ENCODE results near the gene ARL8B. TPM values are rescaled to one million over a fixed set of nuclear protein-coding genes. Genes with fewer than 3 reads are reported as not detected.
"Not testable (repeated sequence)": the region's sequence is repeated elsewhere in the genome, so short reads cannot be mapped to it uniquely, and the experiment has no call there.

Gene ARL8B
- total RNA-seq = 10 to 100 TPM; 55.4 to 58.5 TPM

DNA sequence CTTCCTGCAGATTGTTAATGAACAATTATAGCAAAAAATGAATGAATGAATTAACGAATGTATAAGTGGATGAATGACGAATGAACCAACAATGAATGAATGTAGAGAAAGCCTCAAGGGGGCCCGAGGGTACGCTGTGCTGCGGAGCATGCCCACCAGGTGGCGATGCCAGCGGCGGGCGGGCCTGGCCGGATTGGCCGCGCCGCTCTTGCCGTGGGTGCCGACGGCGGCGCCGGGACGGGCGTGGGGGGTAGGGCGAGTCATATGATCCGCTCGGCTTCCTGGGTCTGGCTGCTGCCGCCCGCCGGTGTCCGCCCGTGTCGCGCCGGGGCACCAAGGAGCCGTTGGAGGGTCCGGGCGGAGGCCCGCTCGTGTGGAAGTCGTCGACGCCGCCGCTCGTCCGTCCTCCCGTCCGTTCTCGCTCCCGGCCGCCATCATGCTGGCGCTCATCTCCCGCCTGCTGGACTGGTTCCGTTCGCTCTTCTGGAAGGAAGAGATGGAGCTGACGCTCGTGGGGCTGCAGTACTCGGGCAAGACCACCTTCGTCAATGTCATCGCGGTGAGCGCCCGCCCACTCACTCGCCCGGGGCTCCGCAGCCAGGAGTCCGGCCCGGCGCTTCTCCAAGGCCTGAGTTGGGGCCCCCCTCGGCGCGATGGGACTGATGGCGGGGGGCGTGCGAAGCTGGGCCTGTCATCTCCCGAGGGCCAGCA lies at the start of gene ARL8B:
ARL8B (plus strand) TSS at position 263 of the 711 bp plus-strand sequence; CDS start at position 437, 174 bp downstream.
- intact Hi-C loops (cut with micrococcal nuclease) = loop anchor here (1.0 to 10.0 kb wide), 9 partner anchors 14 to 1945 kb away; partner anchors contain the start of genes CRBN, EDEM1, ITPR1 and SETMAR
- Mint-ChIP-seq H3K4me1 (ENCODE audit: low read depth) (peaks cover 41% of the 10 kb centered on the region), H3K27ac (peak within 1 kb of the TSS; percentile 92), H3K4me3 (peak within 1 kb of the TSS; percentile 85), H3K27me3 (no peaks in the 10 kb centered on the region), H3K9me3 (no peaks in the 10 kb centered on the region), H3K36me3 (peaks cover 8% of the 10 kb centered on the region)
- peak; percentile 95 for DNase-seq
- POLR2A ChIA-PET = interaction anchor here (1.2 to 4.9 kb wide), 10 partner anchors 31 to 287 kb away, joined by 3 to 119 read pairs (median 4); partner anchors contain the start of genes BHLHE40 and EDEM1
- CTCF ChIA-PET = interaction anchor here (0.7 to 2.8 kb wide), 17 partner anchors 10 to 649 kb away, joined by 3 to 18 read pairs (median 4); partner anchors contain the start of gene EDEM1

- no peaks in the 10 kb centered on the region for H3K27me3 Mint-ChIP-seq
- DNase-seq = no peak
- no peaks in the 10 kb centered on the region for H3K4me1 Mint-ChIP-seq (ENCODE audit: low read depth)
- no peak overlapping the region for H3K4me3 Mint-ChIP-seq
- ChIA-PET POLR2A (no interaction called here), CTCF (interaction anchor here (1.1 kb wide), 1 partner anchor 362 kb away, joined by 3 read pairs; no protein-coding TSS in a partner anchor)
- no peaks in the 10 kb centered on the region for H3K9me3 Mint-ChIP-seq
- H3K27ac Mint-ChIP-seq = no peak overlapping the region
- intact Hi-C loops (cut with micrococcal nuclease) = no loop called here
- no peaks in the 10 kb centered on the region for H3K36me3 Mint-ChIP-seq
Observed at GRCh38 chr3:5073374-5074085, 48.6 kb upstream of the ARL8B start.

DNA sequence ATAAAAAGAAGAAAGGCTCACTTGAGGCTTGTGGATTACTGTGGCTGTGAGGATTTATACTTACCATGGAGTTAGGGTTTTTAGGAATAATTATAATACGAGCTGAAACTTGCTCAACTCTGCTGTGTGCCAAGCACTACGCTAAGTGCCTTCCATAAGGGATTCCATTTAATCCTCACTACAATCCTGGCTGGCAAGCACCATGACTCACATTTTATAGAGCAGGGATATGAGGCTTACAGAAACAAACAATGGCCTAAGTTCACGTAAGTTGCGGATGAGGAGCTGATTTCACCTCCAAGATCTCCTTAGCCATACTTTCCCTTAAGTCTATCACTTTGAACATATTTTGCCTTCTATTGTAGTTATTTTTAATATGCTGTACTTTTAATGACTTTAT lies 43.9 kb upstream of the ARL8B start:
- Mint-ChIP-seq H3K4me1 (ENCODE audit: low read depth) (no peaks in the 10 kb centered on the region), H3K27ac (no peak overlapping the region), H3K27me3 (peaks cover 2% of the 10 kb centered on the region), H3K36me3 (no peaks in the 10 kb centered on the region), H3K9me3 (no peaks in the 10 kb centered on the region), H3K4me3 (no peak overlapping the region)
- no peak for DNase-seq
- POLR2A ChIA-PET = no interaction called here
- CTCF ChIA-PET = interaction anchor here (0.5 kb wide), 1 partner anchor 429 kb away, joined by 3 read pairs; no protein-coding TSS in a partner anchor
- intact Hi-C loops (cut with micrococcal nuclease) = no loop called here

DNA sequence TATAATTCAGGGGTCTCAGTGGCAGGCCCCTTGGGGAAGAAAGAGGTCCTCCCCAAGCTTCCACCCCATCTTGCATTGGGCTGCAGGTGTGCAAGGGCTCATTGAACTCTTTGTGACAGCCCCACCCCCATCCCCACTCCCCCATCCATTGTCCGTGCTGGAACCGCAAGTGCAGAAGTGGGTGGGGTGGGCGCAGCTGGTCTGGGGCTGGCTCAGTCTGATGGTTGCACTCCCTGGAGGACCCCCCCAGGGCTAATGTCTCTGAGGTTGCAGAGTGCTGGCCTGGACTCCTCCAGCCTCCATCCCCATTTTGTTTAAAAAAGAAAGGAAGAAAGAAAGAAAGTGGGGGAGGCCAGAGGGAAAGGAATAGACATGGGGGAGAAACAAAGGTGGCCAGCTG lies 42.3 kb upstream of the ARL8B start:
- peaks cover 2% of the 10 kb centered on the region for H3K27me3 Mint-ChIP-seq
- H3K9me3 Mint-ChIP-seq = no peaks in the 10 kb centered on the region
- no peak overlapping the region for H3K27ac Mint-ChIP-seq
- intact Hi-C loops (cut with micrococcal nuclease) = no loop called here
- ChIA-PET POLR2A (no interaction called here), CTCF (interaction anchor here (1.5 kb wide), 1 partner anchor 368 kb away, joined by 4 read pairs; no protein-coding TSS in a partner anchor)
- H3K4me3 Mint-ChIP-seq = no peak overlapping the region
- no peaks in the 10 kb centered on the region for H3K4me1 Mint-ChIP-seq (ENCODE audit: low read depth)
- no peaks in the 10 kb centered on the region for H3K36me3 Mint-ChIP-seq
- DNase-seq = no peak

GRCh38 chr3:5080779-5081550 lies 41.1 kb upstream of the ARL8B start:
- Mint-ChIP-seq H3K27me3 (peaks cover 2% of the 10 kb centered on the region), H3K4me1 (ENCODE audit: low read depth) (no peaks in the 10 kb centered on the region), H3K4me3 (no peak overlapping the region), H3K36me3 (no peaks in the 10 kb centered on the region), H3K27ac (no peak overlapping the region), H3K9me3 (no peaks in the 10 kb centered on the region)
- intact Hi-C loops (cut with micrococcal nuclease) = no loop called here
- POLR2A ChIA-PET = no interaction called here
- CTCF ChIA-PET = interaction anchor here (1.5 kb wide), 1 partner anchor 369 kb away, joined by 4 read pairs; no protein-coding TSS in a partner anchor
- DNase-seq = no peak

DNA sequence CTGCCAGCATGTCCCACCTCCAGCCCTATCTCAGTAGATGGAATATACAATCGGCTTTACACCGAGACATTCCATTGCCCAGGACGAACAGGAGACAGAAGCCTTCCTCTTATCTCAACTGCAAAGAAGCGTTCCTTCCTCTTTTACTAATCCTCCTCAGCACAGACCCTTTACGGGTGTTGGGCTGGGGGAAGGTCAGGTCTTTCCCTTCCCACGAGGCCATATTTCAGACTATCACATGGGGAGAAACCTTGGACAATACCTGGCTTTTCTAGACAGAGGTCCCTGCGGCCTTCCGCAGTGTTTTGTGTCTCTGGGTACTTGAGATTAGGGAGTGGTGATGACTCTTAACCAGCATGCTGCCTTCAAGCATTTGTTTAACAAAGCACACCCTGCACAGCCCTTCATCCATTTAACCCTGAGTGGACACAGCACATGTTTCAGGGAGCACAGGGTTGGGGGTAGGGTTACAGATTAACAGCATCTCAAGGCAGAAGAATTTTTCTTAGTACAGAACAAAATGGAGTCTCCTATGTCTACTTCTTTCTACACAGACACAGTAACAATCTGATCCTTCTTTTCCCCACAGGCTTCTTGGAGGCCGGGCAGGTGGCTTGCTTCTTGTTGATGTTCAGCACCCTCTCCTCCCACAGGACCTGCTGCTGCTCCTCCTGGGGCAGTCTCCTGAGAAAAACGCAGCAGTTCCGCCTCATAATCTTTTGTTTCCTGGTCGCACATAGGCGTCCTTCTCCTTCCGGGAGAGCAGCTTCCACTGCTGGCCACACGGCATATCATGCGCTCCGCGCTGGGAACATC lies 39.9 kb upstream of the ARL8B start:
- H3K27ac Mint-ChIP-seq; H3K4me3 Mint-ChIP-seq; DNase-seq; CTCF ChIA-PET; H3K9me3 Mint-ChIP-seq; intact Hi-C loops (cut with micrococcal nuclease); H3K36me3 Mint-ChIP-seq; H3K27me3 Mint-ChIP-seq; POLR2A ChIA-PET; H3K4me1 Mint-ChIP-seq (ENCODE audit: low read depth): not testable (repeated sequence)

- intact Hi-C loops (cut with micrococcal nuclease) = no loop called here
- H3K27ac Mint-ChIP-seq = no peak overlapping the region
- H3K9me3 Mint-ChIP-seq = no peaks in the 10 kb centered on the region
- H3K36me3 Mint-ChIP-seq = no peaks in the 10 kb centered on the region
- H3K27me3 Mint-ChIP-seq = peaks cover 2% of the 10 kb centered on the region
- DNase-seq = no peak
- CTCF ChIA-PET = no interaction called here
- H3K4me1 Mint-ChIP-seq (ENCODE audit: low read depth) = no peaks in the 10 kb centered on the region
- H3K4me3 Mint-ChIP-seq = no peak overlapping the region
- POLR2A ChIA-PET = no interaction called here
Observed at GRCh38 chr3:5082789-5083115, 39.3 kb upstream of the ARL8B start.

- no peaks in the 10 kb centered on the region for H3K4me1 Mint-ChIP-seq (ENCODE audit: low read depth)
- DNase-seq = no peak
- intact Hi-C loops (cut with micrococcal nuclease) = no loop called here
- peaks cover 2% of the 10 kb centered on the region for H3K27me3 Mint-ChIP-seq
- H3K4me3 Mint-ChIP-seq = no peak overlapping the region
- POLR2A ChIA-PET = no interaction called here
- CTCF ChIA-PET = no interaction called here
- H3K9me3 Mint-ChIP-seq = no peaks in the 10 kb centered on the region
- H3K27ac Mint-ChIP-seq = no peak overlapping the region
- H3K36me3 Mint-ChIP-seq = no peaks in the 10 kb centered on the region
Observed at GRCh38 chr3:5084224-5084623, 37.9 kb upstream of the ARL8B start.

DNA sequence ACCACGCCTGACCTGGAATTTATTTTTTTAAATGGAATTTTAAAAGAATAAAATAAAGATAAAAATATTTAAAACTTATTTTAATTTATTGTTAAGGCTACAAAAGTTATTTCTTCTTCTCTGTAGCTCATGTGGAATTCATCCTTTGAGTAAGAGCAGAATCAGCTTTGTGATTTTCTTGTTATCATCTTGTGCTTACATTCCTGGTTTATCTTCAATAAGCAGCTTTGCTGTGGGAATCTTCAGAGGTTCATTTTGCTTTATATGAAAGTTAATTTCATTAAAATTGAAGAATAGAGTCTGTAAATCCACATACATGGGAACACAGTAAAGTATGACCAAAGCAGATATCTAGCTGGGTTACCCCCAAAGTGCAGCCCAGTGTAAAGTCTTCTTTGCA lies 35.4 kb upstream of the ARL8B start:
- no peak for DNase-seq
- ChIA-PET CTCF (interaction anchor here (1.3 kb wide), 1 partner anchor 375 kb away, joined by 4 read pairs; no protein-coding TSS in a partner anchor), POLR2A (no interaction called here)
- no peak overlapping the region for H3K27ac Mint-ChIP-seq
- no peaks in the 10 kb centered on the region for H3K36me3 Mint-ChIP-seq
- H3K27me3 Mint-ChIP-seq = peaks cover 3% of the 10 kb centered on the region
- no peaks in the 10 kb centered on the region for H3K9me3 Mint-ChIP-seq
- no peak overlapping the region for H3K4me3 Mint-ChIP-seq
- intact Hi-C loops (cut with micrococcal nuclease) = no loop called here
- no peaks in the 10 kb centered on the region for H3K4me1 Mint-ChIP-seq (ENCODE audit: low read depth)

- Mint-ChIP-seq H3K9me3 (no peaks in the 10 kb centered on the region), H3K27me3 (peaks cover 3% of the 10 kb centered on the region), H3K36me3 (no peaks in the 10 kb centered on the region), H3K4me3 (no peak overlapping the region), H3K27ac (no peak overlapping the region), H3K4me1 (ENCODE audit: low read depth) (no peaks in the 10 kb centered on the region)
- no peak for DNase-seq
- ChIA-PET POLR2A (no interaction called here), CTCF (interaction anchor here (1.3 kb wide), 1 partner anchor 375 kb away, joined by 4 read pairs; no protein-coding TSS in a partner anchor)
- intact Hi-C loops (cut with micrococcal nuclease) = no loop called here
Observed at GRCh38 chr3:5087209-5087608, 34.9 kb upstream of the ARL8B start.

- Mint-ChIP-seq H3K4me1 (ENCODE audit: low read depth) (no peaks in the 10 kb centered on the region), H3K27me3 (peaks cover 10% of the 10 kb centered on the region), H3K27ac (no peak overlapping the region), H3K9me3 (no peaks in the 10 kb centered on the region), H3K36me3 (no peaks in the 10 kb centered on the region), H3K4me3 (no peak overlapping the region)
- ChIA-PET CTCF (no interaction called here), POLR2A (no interaction called here)
- intact Hi-C loops (cut with micrococcal nuclease) = no loop called here
- no peak for DNase-seq
Observed at GRCh38 chr3:5090197-5090596, 31.9 kb upstream of the ARL8B start.
